T-cell (primary cell): ENCODE data around the gene MAPKAP1. TPM values are rescaled to one million over a fixed set of nuclear protein-coding genes. Genes with fewer than 3 reads are reported as not detected.

Experiments
- ATAC-seq, 4 experiments: fragments of 200-7000 bp in 3 of 4; fragments of 150-1000 bp in 1 of 4; cut with Tn5 transposase; replicated peaks in 1 of 4; 1 replicate in 3 of 4; 2 replicates in 1 of 4; pipeline ENCODE4 v1.10.0; 2021; ENCODE audit warnings: moderate library complexity in 3 of 4, mild to moderate bottlenecking in 2 of 4, moderate number of reproducible peaks in 1 of 4
- CTCF ChIA-PET, 2 donors: fragments of 300-600 bp; sonication (Branson Sonifier 250); formaldehyde crosslinking; loops; one replicate each; lab custom pipeline; 2022; ENCODE audit warnings: antibody characterized with exemption in 2 of 2; lab: Charles Lee
- POLR2A ChIA-PET, 2 donors: fragments of 300-600 bp; sonication (Branson Sonifier 250); formaldehyde crosslinking; loops; one replicate each; lab custom pipeline; 2022; ENCODE audit warnings: antibody characterized with exemption in 2 of 2; lab: Charles Lee
- DNase-seq, 35 experiments: peaks; one replicate each; pipeline versions ENCODE4 v3.0.0 to v3.0.0-alpha.2; 2013 to 2023
- H3K27ac ChIP-seq: one replicate; pipeline ENCODE4 v1.5.1; 2013; ENCODE audit warnings: low read length
- H3K27me3 ChIP-seq, 2 experiments: replicated peaks in 1 of 2; 1 replicate in 1 of 2; 2 replicates in 1 of 2; pipeline versions ENCODE4 v1.6.1 to v1.7.0; 2013; ENCODE audit warnings: low read length in 1 of 2, mixed read lengths in 1 of 2; ENCODE audit not compliant: control insufficient read depth in 2 of 2, insufficient read depth in 2 of 2; ENCODE audit errors: extremely low read depth in 1 of 2
- H3K36me3 ChIP-seq, 2 donors: 1 replicate in 1 of 2; 2 replicates in 1 of 2; pipeline versions ENCODE4 v1.6.1 to v1.7.0; 2013; ENCODE audit warnings: low read length in 1 of 2; ENCODE audit not compliant: control insufficient read depth in 2 of 2, insufficient read depth in 1 of 2; ENCODE audit errors: extremely low read depth in 1 of 2
- H3K4me1 ChIP-seq, 2 experiments: 1 replicate in 1 of 2; 2 replicates in 1 of 2; pipeline versions ENCODE4 v1.6.1 to v1.7.0; 2013; ENCODE audit warnings: low read length in 2 of 2, mixed read lengths in 1 of 2; ENCODE audit not compliant: insufficient read depth in 2 of 2, control insufficient read depth in 1 of 2; ENCODE audit errors: extremely low read depth in 1 of 2
- H3K4me3 ChIP-seq, 2 donors: 1 replicate in 1 of 2; 2 replicates in 1 of 2; pipeline versions ENCODE4 v1.5.1 to v1.7.0; 2013; ENCODE audit warnings: mild to moderate bottlenecking in 2 of 2, low read length in 1 of 2, moderate library complexity in 1 of 2; ENCODE audit not compliant: control insufficient read depth in 1 of 2; ENCODE audit errors: extremely low read depth in 1 of 2
- H3K9me3 ChIP-seq: 2 replicates; pipeline ENCODE4 v1.7.0; 2013
- H3K27ac Mint-ChIP-seq, 2 donors: one replicate each; pipeline ENCODE4 v1.8.0; 2020 to 2021; ENCODE audit warnings: mild to moderate bottlenecking in 2 of 2, mixed read lengths in 2 of 2
- H3K27me3 Mint-ChIP-seq, 2 donors: one replicate each; pipeline ENCODE4 v1.8.0; 2021 to 2022; ENCODE audit warnings: mixed read lengths in 2 of 2
- H3K36me3 Mint-ChIP-seq: one replicate; pipeline ENCODE4 v1.8.0; 2021; ENCODE audit warnings: mixed read lengths
- H3K4me1 Mint-ChIP-seq, 3 donors: one replicate each; pipeline ENCODE4 v1.8.0; 2020 to 2022; ENCODE audit warnings: mixed read lengths in 3 of 3, mild to moderate bottlenecking in 1 of 3
- H3K4me3 Mint-ChIP-seq, 3 donors: one replicate each; pipeline ENCODE4 v1.8.0; 2020 to 2022; ENCODE audit warnings: mild to moderate bottlenecking in 3 of 3, mixed read lengths in 3 of 3, moderate library complexity in 3 of 3
- H3K9me3 Mint-ChIP-seq, 3 donors: one replicate each; pipeline ENCODE4 v1.8.0; 2020 to 2022; ENCODE audit warnings: mixed read lengths in 3 of 3
- WGBS: methylation state at CpG from one replicate; pipeline ENCODE4 v1.1.5; 2013; ENCODE audit warnings: missing lambda C conversion rate; ENCODE audit not compliant: insufficient coverage; 5-methylcytosine and 5-hydroxymethylcytosine counted together
- total RNA-seq, 35 experiments: library from RNA in 6 of 35; stranded (reverse) in 6 of 35; fragments of 120-200 nt in 1 of 35; gene quantifications; one replicate each; pipeline versions ENCODE4 v1.2.1 to v1.2.4 and lab custom pipeline; 2013 to 2026

Gene MAPKAP1
- total RNA-seq, 5 donors from 2014 or later (not counting 1 experiment from before 2014, with no cell fraction given), result 50.2 to 60.3 (median 55.6) TPM

- Histone ChIP-seq H3K36me3 (peaks cover 0 to 6% of the 10 kb centered on the region in 2 donors), H3K27me3 (no peaks in the 10 kb centered on the region), H3K4me1 (no peaks in the 10 kb centered on the region), H3K9me3 (no peaks in the 10 kb centered on the region), H3K4me3 (no peak overlapping the region), H3K27ac (no peak overlapping the region)
- Mint-ChIP-seq H3K4me3 (no peak overlapping the region), H3K4me1 (no peaks in the 10 kb centered on the region), H3K27ac (no peak overlapping the region), H3K27me3 (no peaks in the 10 kb centered on the region), H3K9me3 (no peaks in the 10 kb centered on the region), H3K36me3 (peaks cover 28% of the 10 kb centered on the region)
- CTCF ChIA-PET, result no interaction called here
- DNase-seq (no peak), ATAC-seq (no peak)
- POLR2A ChIA-PET, result no interaction called here
Observed at GRCh38 chr9:125497478-125497877, 209.5 kb downstream of the MAPKAP1 start.

GRCh38 chr9:125496313-125496834 lies 210.6 kb downstream of the MAPKAP1 start:
- H3K27ac ChIP-seq, result no peak overlapping the region
- Mint-ChIP-seq H3K4me1 (no peaks in the 10 kb centered on the region), H3K4me3 (no peak overlapping the region), H3K36me3 (peaks cover 24% of the 10 kb centered on the region), H3K27me3 (no peaks in the 10 kb centered on the region), H3K27ac (no peak overlapping the region), H3K9me3 (no peaks in the 10 kb centered on the region)
- no peaks in the 10 kb centered on the region for H3K9me3 ChIP-seq
- no peak overlapping the region for H3K4me3 ChIP-seq
- ChIA-PET POLR2A (no interaction called here), CTCF (no interaction called here)
- H3K27me3 ChIP-seq, result no peaks in the 10 kb centered on the region
- DNase-seq (no peak), ATAC-seq (no peak)
- 100% methylated on average over 1 of the region's 7 CpGs for WGBS
- H3K4me1 ChIP-seq, result no peaks in the 10 kb centered on the region
- peaks cover 0 to 6% of the 10 kb centered on the region in 2 donors for H3K36me3 ChIP-seq

- Mint-ChIP-seq H3K36me3 (peaks cover 16% of the 10 kb centered on the region), H3K27me3 (no peaks in the 10 kb centered on the region), H3K4me3 (no peak overlapping the region), H3K9me3 (no peaks in the 10 kb centered on the region), H3K4me1 (no peaks in the 10 kb centered on the region), H3K27ac (no peak overlapping the region)
- CTCF ChIA-PET, result no interaction called here
- H3K36me3 ChIP-seq, result peaks cover 0 to 6% of the 10 kb centered on the region in 2 donors
- H3K4me3 ChIP-seq, result no peak overlapping the region
- no peaks in the 10 kb centered on the region for H3K4me1 ChIP-seq
- H3K27me3 ChIP-seq, result no peaks in the 10 kb centered on the region
- ATAC-seq, result no peak
- H3K9me3 ChIP-seq, result no peaks in the 10 kb centered on the region
- POLR2A ChIA-PET, result no interaction called here
- 96% methylated on average over 3 of the region's 8 CpGs for WGBS
- no peak overlapping the region for H3K27ac ChIP-seq
- DNase-seq, result no peak
Observed at GRCh38 chr9:125495172-125496119, 211.6 kb downstream of the MAPKAP1 start.

GRCh38 chr9:125494653-125494915 lies 212.4 kb downstream of the MAPKAP1 start:
- Mint-ChIP-seq H3K36me3 (peaks cover 15% of the 10 kb centered on the region), H3K4me3 (no peak overlapping the region), H3K4me1 (no peaks in the 10 kb centered on the region), H3K9me3 (no peaks in the 10 kb centered on the region), H3K27ac (no peak overlapping the region), H3K27me3 (no peaks in the 10 kb centered on the region)
- ATAC-seq, result no peak
- ChIA-PET CTCF (interaction anchor here in 1 of 2 donors (0.8 kb wide), 1 partner anchor 613 kb away, joined by 3 read pairs; no protein-coding TSS in a partner anchor), POLR2A (no interaction called here)
- Histone ChIP-seq H3K36me3 (peaks cover 0 to 6% of the 10 kb centered on the region in 2 donors), H3K4me3 (no peak overlapping the region), H3K27ac (no peak overlapping the region), H3K27me3 (no peaks in the 10 kb centered on the region), H3K9me3 (no peaks in the 10 kb centered on the region), H3K4me1 (no peaks in the 10 kb centered on the region)
- WGBS, result 100% methylated on average over 1 of the region's 1 CpG
- DNase-seq, result no peak

GRCh38 chr9:125493881-125494652 lies 212.9 kb downstream of the MAPKAP1 start:
- Histone ChIP-seq H3K4me3 (no peak overlapping the region), H3K4me1 (no peaks in the 10 kb centered on the region), H3K27ac (no peak overlapping the region), H3K27me3 (no peaks in the 10 kb centered on the region), H3K9me3 (no peaks in the 10 kb centered on the region), H3K36me3 (peaks cover 0 to 6% of the 10 kb centered on the region in 2 donors)
- no peak overlapping the region for H3K4me3 Mint-ChIP-seq
- H3K36me3 Mint-ChIP-seq, result peaks cover 21% of the 10 kb centered on the region
- no peak for ATAC-seq
- H3K27me3 Mint-ChIP-seq, result no peaks in the 10 kb centered on the region
- no peak for DNase-seq
- 75% methylated on average over 3 of the region's 12 CpGs for WGBS
- no peaks in the 10 kb centered on the region for H3K9me3 Mint-ChIP-seq
- POLR2A ChIA-PET, result no interaction called here
- CTCF ChIA-PET, result interaction anchor here in 1 of 2 donors (0.8 kb wide), 1 partner anchor 612 kb away, joined by 3 read pairs; no protein-coding TSS in a partner anchor
- no peak overlapping the region for H3K27ac Mint-ChIP-seq
- peaks cover 0 to 2% (median 0%) of the 10 kb centered on the region in 3 donors for H3K4me1 Mint-ChIP-seq

- Histone ChIP-seq H3K27ac (no peak overlapping the region), H3K9me3 (no peaks in the 10 kb centered on the region), H3K27me3 (no peaks in the 10 kb centered on the region), H3K36me3 (peaks cover 0 to 6% of the 10 kb centered on the region in 2 donors), H3K4me1 (no peaks in the 10 kb centered on the region), H3K4me3 (no peak overlapping the region)
- H3K36me3 Mint-ChIP-seq, result peaks cover 21% of the 10 kb centered on the region
- H3K9me3 Mint-ChIP-seq, result no peaks in the 10 kb centered on the region
- ATAC-seq (no peak), DNase-seq (no peak)
- no peak overlapping the region for H3K4me3 Mint-ChIP-seq
- ChIA-PET CTCF (no interaction called here), POLR2A (no interaction called here)
- no peak overlapping the region for H3K27ac Mint-ChIP-seq
- 100% methylated on average over 2 of the region's 5 CpGs for WGBS
- H3K27me3 Mint-ChIP-seq, result no peaks in the 10 kb centered on the region
- H3K4me1 Mint-ChIP-seq, result peaks cover 0 to 2% (median 0%) of the 10 kb centered on the region in 3 donors
Observed at GRCh38 chr9:125493384-125493783, 213.6 kb downstream of the MAPKAP1 start.
